ENCODE results near the gene FBLN7.

DNA sequence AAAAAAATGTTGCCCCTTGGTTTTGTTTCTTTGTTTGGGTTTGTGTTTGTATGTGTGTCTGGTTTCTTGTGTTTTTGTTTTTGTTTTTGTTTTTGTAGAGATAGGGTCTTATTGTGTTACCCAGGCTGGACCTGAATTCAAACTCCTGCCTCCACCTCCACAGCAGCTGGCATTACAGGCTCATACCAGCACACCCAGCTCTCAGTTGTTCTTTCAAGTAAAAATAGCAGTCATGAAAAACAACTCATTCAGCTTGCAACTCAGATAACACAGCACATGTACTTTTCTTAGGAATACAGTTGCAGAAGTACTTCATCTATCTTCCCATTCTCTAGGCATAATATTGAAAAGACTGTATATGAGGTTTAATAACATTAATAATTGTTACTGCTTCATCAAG lies 79.7 kb downstream of the FBLN7 start:
- TF ChIP-seq POLR2A (IDR thresholded peaks at IDR 0.05), result no peak
- TF ChIP-seq, protein P1, sequence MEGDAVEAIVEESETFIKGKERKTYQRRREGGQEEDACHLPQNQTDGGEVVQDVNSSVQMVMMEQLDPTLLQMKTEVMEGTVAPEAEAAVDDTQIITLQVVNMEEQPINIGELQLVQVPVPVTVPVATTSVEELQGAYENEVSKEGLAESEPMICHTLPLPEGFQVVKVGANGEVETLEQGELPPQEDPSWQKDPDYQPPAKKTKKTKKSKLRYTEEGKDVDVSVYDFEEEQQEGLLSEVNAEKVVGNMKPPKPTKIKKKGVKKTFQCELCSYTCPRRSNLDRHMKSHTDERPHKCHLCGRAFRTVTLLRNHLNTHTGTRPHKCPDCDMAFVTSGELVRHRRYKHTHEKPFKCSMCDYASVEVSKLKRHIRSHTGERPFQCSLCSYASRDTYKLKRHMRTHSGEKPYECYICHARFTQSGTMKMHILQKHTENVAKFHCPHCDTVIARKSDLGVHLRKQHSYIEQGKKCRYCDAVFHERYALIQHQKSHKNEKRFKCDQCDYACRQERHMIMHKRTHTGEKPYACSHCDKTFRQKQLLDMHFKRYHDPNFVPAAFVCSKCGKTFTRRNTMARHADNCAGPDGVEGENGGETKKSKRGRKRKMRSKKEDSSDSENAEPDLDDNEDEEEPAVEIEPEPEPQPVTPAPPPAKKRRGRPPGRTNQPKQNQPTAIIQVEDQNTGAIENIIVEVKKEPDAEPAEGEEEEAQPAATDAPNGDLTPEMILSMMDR (IDR thresholded peaks at IDR 0.05), result no peak
